ENCODE results near the gene SLC17A9. TPM values are rescaled to one million over a fixed set of nuclear protein-coding genes. Genes with fewer than 3 reads are reported as not detected.

SLC17A9 gene
- polyA plus RNA-seq, 3 donors, result 0.81 to 31.3 (median 0.82) TPM

GRCh38 chr20:63007646-63008488 lies 55.4 kb downstream of the SLC17A9 start:
- peaks cover 5% of the 10 kb centered on the region for H3K4me1 Mint-ChIP-seq
- H3K9me3 ChIP-seq (replicated peaks in 1 of 2; ENCODE audit: control insufficient read depth in 1 of 2, insufficient read depth in 1 of 2, low read length in 2 of 2), result peaks cover 2 to 32% of the 10 kb centered on the region in 2 donors
- H4K20me1 ChIP-seq (ENCODE audit: insufficient read depth, low read length), result no peaks in the 10 kb centered on the region
- H3K79me2 ChIP-seq (ENCODE audit: insufficient read depth, low read length), result no peaks in the 10 kb centered on the region
- H3K36me3 ChIP-seq (replicated peaks in 1 of 2; ENCODE audit: control insufficient read depth in 1 of 2, insufficient read depth in 2 of 2, low read length in 2 of 2), result no peaks in the 10 kb centered on the region
- H3K27me3 ChIP-seq (ENCODE audit: control insufficient read depth in 2 of 2, insufficient read depth in 2 of 2, low read length in 2 of 2), result peaks cover 64 to 91% of the 10 kb centered on the region in 2 donors
- H3K4me3 ChIP-seq (replicated peaks in 1 of 3; ENCODE audit: low read depth in 2 of 3, low read length in 3 of 3), result no peak overlapping the region
- H3K27ac ChIP-seq (ENCODE audit: low read depth in 1 of 2, low read length in 2 of 2), result no peak overlapping the region
- H3K27me3 Mint-ChIP-seq (ENCODE audit: low read depth in 3 of 3), result peaks cover 75 to 95% (median 90%) of the 10 kb centered on the region in 3 donors
- peaks cover 0 to 4% of the 10 kb centered on the region in 2 donors for H3K36me3 Mint-ChIP-seq
- peaks cover under 1 to 31% (median 7%) of the 10 kb centered on the region in 7 donors for H3K9me3 Mint-ChIP-seq
- H2AFZ ChIP-seq (ENCODE audit: insufficient read depth, low read depth, low read length, poor library complexity, severe bottlenecking), result no peak overlapping the region
- no peak overlapping the region for H3K4me2 ChIP-seq (replicated peaks; ENCODE audit: extremely low read depth, low read length, poor library complexity, severe bottlenecking)
- peaks cover 5 to 11% of the 10 kb centered on the region in 2 donors for H3K4me1 ChIP-seq (ENCODE audit: control insufficient read depth in 1 of 2, insufficient read depth in 2 of 2, low read length in 2 of 2)
- TF ChIP-seq, protein P1, sequence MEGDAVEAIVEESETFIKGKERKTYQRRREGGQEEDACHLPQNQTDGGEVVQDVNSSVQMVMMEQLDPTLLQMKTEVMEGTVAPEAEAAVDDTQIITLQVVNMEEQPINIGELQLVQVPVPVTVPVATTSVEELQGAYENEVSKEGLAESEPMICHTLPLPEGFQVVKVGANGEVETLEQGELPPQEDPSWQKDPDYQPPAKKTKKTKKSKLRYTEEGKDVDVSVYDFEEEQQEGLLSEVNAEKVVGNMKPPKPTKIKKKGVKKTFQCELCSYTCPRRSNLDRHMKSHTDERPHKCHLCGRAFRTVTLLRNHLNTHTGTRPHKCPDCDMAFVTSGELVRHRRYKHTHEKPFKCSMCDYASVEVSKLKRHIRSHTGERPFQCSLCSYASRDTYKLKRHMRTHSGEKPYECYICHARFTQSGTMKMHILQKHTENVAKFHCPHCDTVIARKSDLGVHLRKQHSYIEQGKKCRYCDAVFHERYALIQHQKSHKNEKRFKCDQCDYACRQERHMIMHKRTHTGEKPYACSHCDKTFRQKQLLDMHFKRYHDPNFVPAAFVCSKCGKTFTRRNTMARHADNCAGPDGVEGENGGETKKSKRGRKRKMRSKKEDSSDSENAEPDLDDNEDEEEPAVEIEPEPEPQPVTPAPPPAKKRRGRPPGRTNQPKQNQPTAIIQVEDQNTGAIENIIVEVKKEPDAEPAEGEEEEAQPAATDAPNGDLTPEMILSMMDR (IDR thresholded peaks at IDR 0.05), result no peak
- WGBS (ENCODE audit: insufficient coverage), result 33% methylated on average over 43 of the region's 46 CpGs
- no peak overlapping the region for H3K9ac ChIP-seq (ENCODE audit: insufficient read depth, low read length, poor library complexity, severe bottlenecking)
- peak overlapping the region in 1 of 2 donors; percentile 74 for H3K4me3 Mint-ChIP-seq
- intact Hi-C loops (cut with micrococcal nuclease), result loop anchor here in 1 of 2 donors (2.0 kb wide), 1 partner anchor 107 kb away; no protein-coding TSS in a partner anchor
- DNase-seq, result no peak
- H3K27ac Mint-ChIP-seq, result no peak overlapping the region

GRCh38 chr20:63008541-63009044 lies 56.1 kb downstream of the SLC17A9 start:
- DNase-seq, result no peak
- H3K4me2 ChIP-seq (replicated peaks; ENCODE audit: extremely low read depth, low read length, poor library complexity, severe bottlenecking), result no peak overlapping the region
- TF ChIP-seq, protein P1 (IDR thresholded peaks at IDR 0.05), result no peak
- Mint-ChIP-seq H3K27ac (no peak overlapping the region), H3K4me1 (peaks cover 5% of the 10 kb centered on the region), H3K27me3 (ENCODE audit: low read depth in 3 of 3) (peaks cover 75 to 95% (median 90%) of the 10 kb centered on the region in 3 donors), H3K9me3 (peaks cover 8 to 38% (median 14%) of the 10 kb centered on the region in 7 donors), H3K4me3 (peak overlapping the region in 1 of 2 donors; percentile 74), H3K36me3 (peaks cover 0 to 4% of the 10 kb centered on the region in 2 donors)
- H3K36me3 ChIP-seq (replicated peaks in 1 of 2; ENCODE audit: control insufficient read depth in 1 of 2, insufficient read depth in 2 of 2, low read length in 2 of 2), result no peaks in the 10 kb centered on the region
- H3K4me3 ChIP-seq (replicated peaks in 1 of 3; ENCODE audit: low read depth in 2 of 3, low read length in 3 of 3), result no peak overlapping the region
- no peak overlapping the region for H2AFZ ChIP-seq (ENCODE audit: insufficient read depth, low read depth, low read length, poor library complexity, severe bottlenecking)
- H3K27me3 ChIP-seq (ENCODE audit: control insufficient read depth in 2 of 2, insufficient read depth in 2 of 2, low read length in 2 of 2), result peaks cover 60 to 91% of the 10 kb centered on the region in 2 donors
- intact Hi-C loops (cut with micrococcal nuclease), result loop anchor here (1.0 to 2.0 kb wide), 3 partner anchors 36 to 108 kb away; no protein-coding TSS in a partner anchor
- WGBS (ENCODE audit: insufficient coverage), result 13% methylated on average over 20 of the region's 21 CpGs
- no peaks in the 10 kb centered on the region for H3K79me2 ChIP-seq (ENCODE audit: insufficient read depth, low read length)
- peaks cover 3 to 36% of the 10 kb centered on the region in 2 donors for H3K9me3 ChIP-seq (replicated peaks in 1 of 2; ENCODE audit: control insufficient read depth in 1 of 2, insufficient read depth in 1 of 2, low read length in 2 of 2)
- peaks cover 5 to 11% of the 10 kb centered on the region in 2 donors for H3K4me1 ChIP-seq (ENCODE audit: control insufficient read depth in 1 of 2, insufficient read depth in 2 of 2, low read length in 2 of 2)
- no peak overlapping the region for H3K27ac ChIP-seq (ENCODE audit: low read depth in 1 of 2, low read length in 2 of 2)
- no peaks in the 10 kb centered on the region for H4K20me1 ChIP-seq (ENCODE audit: insufficient read depth, low read length)
- H3K9ac ChIP-seq (ENCODE audit: insufficient read depth, low read length, poor library complexity, severe bottlenecking), result no peak overlapping the region
